K562 (cell line): ENCODE measurements around the gene FFAR1. TPM values are rescaled to one million over a fixed set of nuclear protein-coding genes. Genes with fewer than 3 reads are reported as not detected.

Experiments used
- COPS2 ChIP-seq: fragments of 450-650 bp; conservative IDR thresholded peaks from 2 replicates; pipeline ENCODE4 v1.6.1; 2016; ENCODE audit warnings: mild to moderate bottlenecking, moderate library complexity
- DEAF1 ChIP-seq: fragments of 450-650 bp; formaldehyde crosslinking; IDR thresholded peaks from 2 replicates; pipeline ENCODE4 v1.4.0; 2020; ENCODE audit warnings: mild to moderate bottlenecking, moderate library complexity
- PHF21A ChIP-seq: fragments of 450-650 bp; IDR thresholded peaks from 2 replicates; pipeline ENCODE4 v1.6.1; 2017; ENCODE audit warnings: low read depth, borderline replicate concordance
- PTBP1 ChIP-seq: fragments of 200-400 bp; formaldehyde crosslinking; IDR thresholded peaks from 2 replicates; pipeline ENCODE4 v1.6.1; 2017; ENCODE audit warnings: low read depth, low read length
- ZNF324 ChIP-seq: fragments of 250-450 bp; sonication (Bioruptor Pico); IDR thresholded peaks from 2 replicates; pipeline ENCODE4 v1.4.0; 2020; ENCODE audit warnings: mild to moderate bottlenecking
- ZNF592 ChIP-seq: fragments of 450-650 bp; IDR thresholded peaks from 2 replicates; pipeline ENCODE4 v1.6.1; 2017; ENCODE audit warnings: antibody characterized with exemption, mild to moderate bottlenecking
- ZNF644 ChIP-seq: fragments of 200-800 bp; sonication (Bioruptor generic); IDR thresholded peaks from 2 replicates; pipeline ENCODE4 v1.6.1; 2016; ENCODE audit warnings: low read depth, missing genetic modification characterization, missing compliant biosample characterization
- ZNF77 ChIP-seq: fragments of 250-450 bp; sonication (Bioruptor Pico); IDR thresholded peaks from 2 replicates; pipeline ENCODE4 v1.5.0; 2020
- polyA plus RNA-seq, 8 experiments: library from polyadenylated mRNA; depleted of rRNA in 4 of 8; stranded (reverse) in 5 of 8; unstranded in 3 of 8; fragments of >200 nt; fragmentation: Nextera tagmentation in 2 of 8; fragmentation: Illumina TruSeq in 1 of 8; extraction: Ambion mirVana in 2 of 8; extraction: Trizol in 1 of 8; gene quantifications; 2 replicates each; pipeline versions ENCODE4 v1.2.1 to v1.2.3, GENCODE V29; 2011 to 2014; ENCODE audit warnings: inconsistent platforms in 1 of 8, missing spikeins in 1 of 8
- total RNA-seq, 7 experiments: library from RNA; depleted of rRNA in 6 of 7; stranded (reverse); fragments of >200 nt in 6 of 7; fragmentation: Illumina TruSeq in 2 of 7; extraction: Trizol in 2 of 7; gene quantifications; 2 replicates each; pipeline versions ENCODE4 v1.2.1 to v1.2.3, GENCODE V29; 2011 to 2021; ENCODE audit warnings: low replicate concordance in 1 of 7
- TF ChIP-seq, protein P1 (sequence below): sonication (generic); formaldehyde crosslinking; IDR thresholded peaks from 2 replicates; pipeline ENCODE4 v1.8.1; 2023; ENCODE audit warnings: mild to moderate bottlenecking, missing genetic modification reagents
- TF ChIP-seq, protein P2 (sequence below), 2 experiments: fragments of 450-650 bp; IDR thresholded peaks; 2 replicates each; pipeline ENCODE4 v1.6.1; 2016; ENCODE audit warnings: mild to moderate bottlenecking in 2 of 2, borderline replicate concordance in 1 of 2, low read depth in 1 of 2, moderate library complexity in 1 of 2

Gene FFAR1
- total and polyA plus RNA-seq, 9 of the 15 experiments (the other 6 are each of a cell fraction or from before 2014, with no cell fraction given): not detected

GRCh38 chr19:35317464-35318043, 30.1 kb upstream of the FFAR1 start (continued):
- peak; percentile 81 for TF ChIP-seq ZNF592
- TF ChIP-seq ZNF644 (tag): peak; percentile 57; the same call in 1 of the 2 replicates
- TF ChIP-seq COPS2: no peak
- no peak for TF ChIP-seq ZNF324 (CRISPR knock-in tag)
- TF ChIP-seq, protein P1, sequence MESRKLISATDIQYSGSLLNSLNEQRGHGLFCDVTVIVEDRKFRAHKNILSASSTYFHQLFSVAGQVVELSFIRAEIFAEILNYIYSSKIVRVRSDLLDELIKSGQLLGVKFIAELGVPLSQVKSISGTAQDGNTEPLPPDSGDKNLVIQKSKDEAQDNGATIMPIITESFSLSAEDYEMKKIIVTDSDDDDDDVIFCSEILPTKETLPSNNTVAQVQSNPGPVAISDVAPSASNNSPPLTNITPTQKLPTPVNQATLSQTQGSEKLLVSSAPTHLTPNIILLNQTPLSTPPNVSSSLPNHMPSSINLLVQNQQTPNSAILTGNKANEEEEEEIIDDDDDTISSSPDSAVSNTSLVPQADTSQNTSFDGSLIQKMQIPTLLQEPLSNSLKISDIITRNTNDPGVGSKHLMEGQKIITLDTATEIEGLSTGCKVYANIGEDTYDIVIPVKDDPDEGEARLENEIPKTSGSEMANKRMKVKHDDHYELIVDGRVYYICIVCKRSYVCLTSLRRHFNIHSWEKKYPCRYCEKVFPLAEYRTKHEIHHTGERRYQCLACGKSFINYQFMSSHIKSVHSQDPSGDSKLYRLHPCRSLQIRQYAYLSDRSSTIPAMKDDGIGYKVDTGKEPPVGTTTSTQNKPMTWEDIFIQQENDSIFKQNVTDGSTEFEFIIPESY (CRISPR knock-in tag): no peak
- no peak for TF ChIP-seq PTBP1
- no peak for TF ChIP-seq DEAF1 (CRISPR knock-in tag)
- no peak for TF ChIP-seq PHF21A
- TF ChIP-seq, protein P2, sequence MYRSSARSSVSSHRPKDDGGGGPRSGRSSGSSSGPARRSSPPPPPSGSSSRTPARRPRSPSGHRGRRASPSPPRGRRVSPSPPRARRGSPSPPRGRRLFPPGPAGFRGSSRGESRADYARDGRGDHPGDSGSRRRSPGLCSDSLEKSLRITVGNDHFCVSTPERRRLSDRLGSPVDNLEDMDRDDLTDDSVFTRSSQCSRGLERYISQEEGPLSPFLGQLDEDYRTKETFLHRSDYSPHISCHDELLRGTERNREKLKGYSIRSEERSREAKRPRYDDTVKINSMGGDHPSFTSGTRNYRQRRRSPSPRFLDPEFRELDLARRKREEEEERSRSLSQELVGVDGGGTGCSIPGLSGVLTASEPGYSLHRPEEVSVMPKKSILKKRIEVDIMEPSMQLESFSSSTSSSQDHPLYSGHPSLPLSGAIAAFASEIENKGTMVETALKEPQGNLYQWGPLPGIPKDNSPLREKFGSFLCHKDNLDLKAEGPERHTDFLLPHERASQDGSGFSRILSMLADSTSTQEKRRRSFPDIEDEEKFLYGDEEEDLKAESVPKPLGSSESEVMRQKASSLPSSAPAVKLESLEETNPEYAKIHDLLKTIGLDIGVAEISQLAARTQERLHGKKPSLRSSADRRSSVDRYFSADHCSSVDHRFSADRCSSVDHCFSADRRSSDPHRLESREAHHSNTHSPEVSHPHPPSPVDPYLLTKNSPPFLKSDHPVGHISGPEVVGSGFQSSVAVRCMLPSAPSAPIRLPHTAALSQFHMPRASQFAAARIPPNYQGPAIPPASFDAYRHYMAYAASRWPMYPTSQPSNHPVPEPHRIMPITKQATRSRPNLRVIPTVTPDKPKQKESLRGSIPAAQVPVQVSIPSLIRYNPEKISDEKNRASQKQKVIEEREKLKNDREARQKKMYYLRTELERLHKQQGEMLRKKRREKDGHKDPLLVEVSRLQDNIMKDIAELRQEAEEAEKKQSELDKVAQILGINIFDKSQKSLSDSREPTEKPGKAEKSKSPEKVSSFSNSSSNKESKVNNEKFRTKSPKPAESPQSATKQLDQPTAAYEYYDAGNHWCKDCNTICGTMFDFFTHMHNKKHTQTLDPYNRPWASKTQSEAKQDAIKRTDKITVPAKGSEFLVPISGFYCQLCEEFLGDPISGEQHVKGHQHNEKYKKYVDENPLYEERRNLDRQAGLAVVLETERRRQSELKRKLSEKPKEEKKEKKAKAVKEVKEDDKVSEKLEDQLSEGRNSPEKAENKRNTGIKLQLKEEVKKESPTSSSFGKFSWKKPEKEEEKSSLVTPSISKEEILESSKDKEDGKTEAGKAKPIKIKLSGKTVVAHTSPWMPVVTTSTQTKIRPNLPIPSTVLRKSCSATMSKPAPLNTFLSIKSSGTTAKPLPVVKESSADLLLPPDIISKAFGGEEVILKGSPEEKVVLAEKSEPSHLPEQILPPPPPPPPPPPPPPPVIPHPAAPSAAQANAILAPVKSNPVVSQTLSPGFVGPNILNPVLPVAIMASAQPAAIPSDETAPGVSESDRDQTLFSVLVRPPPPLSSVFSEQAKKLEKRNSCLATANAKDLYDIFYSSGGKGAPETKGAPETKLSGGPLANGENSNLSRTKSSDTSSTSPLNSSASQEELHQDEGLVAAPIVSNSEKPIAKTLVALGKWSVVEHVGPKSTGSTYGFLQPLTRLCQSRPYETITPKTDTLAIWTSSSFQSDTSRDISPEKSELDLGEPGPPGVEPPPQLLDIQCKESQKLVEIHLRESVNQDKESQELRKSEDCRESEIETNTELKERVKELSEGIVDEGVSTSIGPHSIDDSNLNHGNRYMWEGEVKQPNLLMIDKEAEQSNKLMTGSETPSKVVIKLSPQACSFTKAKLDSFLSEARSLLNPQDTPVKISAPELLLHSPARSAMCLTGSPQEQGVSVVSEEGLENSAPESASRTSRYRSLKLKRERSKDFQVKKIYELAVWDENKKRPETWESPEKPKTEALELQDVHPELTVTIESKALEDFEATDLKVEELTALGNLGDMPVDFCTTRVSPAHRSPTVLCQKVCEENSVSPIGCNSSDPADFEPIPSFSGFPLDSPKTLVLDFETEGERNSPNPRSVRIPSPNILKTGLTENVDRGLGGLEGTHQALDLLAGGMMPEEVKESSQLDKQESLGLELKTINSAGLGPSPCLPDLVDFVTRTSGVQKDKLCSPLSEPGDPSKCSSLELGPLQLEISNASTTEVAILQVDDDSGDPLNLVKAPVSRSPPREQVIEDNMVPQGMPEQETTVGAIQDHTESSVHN (IDR thresholded peaks at IDR 0.05; ENCODE audit: borderline replicate concordance in 1 of 2, low read depth in 1 of 2): no peak
- no peak for TF ChIP-seq ZNF77
